VCaP (cell line): ENCODE measurements around the gene XXYLT1.

Experiments used
- H3K27ac ChIP-seq: fragments of 450-650 bp; 2 replicates; pipeline ENCODE4 v1.5.1; 2017
- CTCF ChIP-seq: fragments of 450-650 bp; conservative IDR thresholded peaks from 2 replicates; pipeline ENCODE4 v1.5.1; 2017; ENCODE audit warnings: mild to moderate bottlenecking, moderate library complexity

Gene XXYLT1

DNA sequence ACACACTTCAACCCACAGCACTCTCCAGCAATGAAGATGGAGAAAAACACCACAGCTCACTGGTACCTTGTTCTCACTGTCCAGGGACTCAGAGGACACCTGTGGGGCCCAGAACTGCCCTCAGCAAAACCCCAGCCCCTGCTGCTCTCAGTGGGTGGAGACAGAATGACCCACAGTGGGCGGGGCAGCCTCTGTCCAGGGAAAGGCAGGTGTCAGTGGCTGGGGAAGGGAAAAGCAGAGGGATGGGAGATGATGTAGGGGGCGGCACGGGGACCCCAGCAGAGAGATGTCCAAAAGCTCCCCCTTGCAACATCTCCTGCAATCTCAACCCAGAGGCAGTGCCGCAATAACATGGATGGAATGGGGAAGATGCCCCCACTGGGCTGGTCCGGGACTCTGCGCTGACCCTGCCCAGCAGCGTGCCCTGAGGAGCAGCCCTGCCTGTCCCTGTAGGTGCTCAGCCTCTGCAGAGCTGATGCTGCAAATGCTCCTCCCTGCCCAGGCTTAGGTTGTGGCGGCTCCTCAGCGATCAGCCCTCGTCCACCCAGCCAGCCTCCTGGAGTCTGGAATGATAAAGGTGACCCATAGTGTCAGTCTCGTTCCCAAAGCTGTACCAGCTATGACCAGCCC is 193.9 kb downstream of the XXYLT1 start:
- H3K27ac ChIP-seq: no peak overlapping the region
- TF ChIP-seq CTCF: no peak

- no peak for TF ChIP-seq CTCF
These were observed 194.8 kb downstream of the XXYLT1 start for GRCh38 chr3:195075941-195076875.

DNA sequence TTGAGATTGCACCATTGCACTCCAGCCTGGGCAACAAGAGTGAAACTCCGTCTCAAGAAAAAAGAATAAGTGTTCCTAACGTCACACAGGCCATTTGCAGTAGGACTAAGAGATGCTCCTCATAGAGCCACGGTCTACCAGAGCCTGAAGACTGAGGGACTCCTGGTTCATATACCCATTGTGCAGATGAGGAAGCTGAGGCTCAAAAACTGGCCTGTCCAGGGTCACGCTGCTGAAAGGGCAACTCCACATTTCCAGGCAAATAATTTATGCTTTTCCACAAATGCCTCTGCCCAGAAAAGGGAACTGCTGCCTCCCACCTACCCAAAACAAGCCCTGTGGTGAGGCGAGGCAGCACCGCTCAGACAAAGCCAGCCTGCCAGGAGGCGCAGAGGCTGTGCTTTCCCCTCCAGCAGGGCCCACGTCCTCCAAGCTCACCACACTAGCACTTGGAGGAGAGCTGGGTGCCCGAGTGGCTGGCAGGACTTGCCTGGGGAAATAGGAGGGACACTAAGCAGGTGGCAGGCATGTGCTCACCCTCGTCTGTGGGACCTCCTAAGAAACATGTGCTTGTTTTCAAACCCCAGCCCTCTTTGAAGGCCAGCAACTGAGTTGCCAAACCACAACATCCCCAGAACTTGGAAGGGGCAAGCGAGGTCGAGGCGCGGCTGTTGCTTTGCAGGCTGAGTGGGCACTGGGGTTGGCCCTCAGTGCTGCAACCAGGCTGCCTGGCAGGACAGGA is 195.6 kb downstream of the XXYLT1 start:
- H3K27ac ChIP-seq: no peak overlapping the region
- TF ChIP-seq CTCF: no peak

More at GRCh38 chr3:195075941-195076875, 194.8 kb downstream of the XXYLT1 start:
- no peak overlapping the region for H3K27ac ChIP-seq

DNA sequence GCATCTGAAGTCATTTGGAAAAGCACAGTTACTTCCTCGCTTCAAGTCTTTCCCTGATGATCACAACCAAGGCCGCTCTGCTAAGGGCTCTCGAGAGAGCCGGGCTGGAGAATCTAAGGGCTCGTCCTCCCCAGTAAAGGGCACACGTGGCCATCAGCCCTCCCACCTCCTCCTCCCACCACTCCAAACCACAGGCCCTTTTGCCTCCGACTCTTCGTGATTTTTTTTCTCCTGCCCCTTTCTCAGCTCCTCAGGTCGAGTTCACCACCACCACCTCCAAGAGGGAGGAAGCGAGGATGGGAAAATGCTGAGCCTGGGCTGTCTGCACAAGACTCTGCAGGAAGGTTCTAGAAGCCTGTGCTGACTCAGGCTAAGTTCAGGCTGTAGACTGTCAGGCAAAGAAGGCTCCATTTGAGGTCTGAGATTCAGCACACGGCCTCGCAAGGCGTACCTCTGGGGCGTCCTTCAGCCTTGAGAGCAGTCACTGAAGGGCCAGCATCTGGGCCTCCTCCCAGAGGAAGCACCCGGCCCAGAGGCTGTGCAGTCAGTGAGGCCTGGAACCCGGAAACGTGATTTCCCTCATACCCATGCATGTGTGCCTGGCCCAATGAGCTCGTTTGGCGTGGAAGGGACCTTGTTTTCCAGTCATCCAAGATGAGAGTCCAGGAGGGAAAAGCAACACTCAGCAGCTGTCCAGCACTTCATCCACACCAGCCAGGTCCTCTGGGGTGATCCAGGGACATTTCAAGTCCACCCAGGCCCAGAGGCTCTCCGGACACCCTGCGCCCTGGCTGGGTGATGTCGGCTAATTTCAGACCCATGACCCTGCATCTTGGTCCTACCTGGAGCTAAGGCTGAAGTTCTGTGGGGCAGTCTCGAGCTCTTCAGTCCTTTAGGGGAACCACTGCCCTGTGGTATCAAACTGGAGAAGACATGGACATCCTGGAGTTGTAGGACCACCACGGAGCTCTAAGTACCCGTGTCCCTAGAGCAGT is 196.8 kb downstream of the XXYLT1 start:
- TF ChIP-seq CTCF: no peak
- no peak overlapping the region for H3K27ac ChIP-seq

- no peak for TF ChIP-seq CTCF
- no peak overlapping the region for H3K27ac ChIP-seq
These were observed 197.9 kb downstream of the XXYLT1 start for GRCh38 chr3:195072916-195073564.

- TF ChIP-seq CTCF: no peak
- no peak overlapping the region for H3K27ac ChIP-seq
These were observed 198.8 kb downstream of the XXYLT1 start for GRCh38 chr3:195071916-195072820.
